ENCODE results near the gene USP35.
"Not testable (repeated sequence)": the region's sequence is repeated elsewhere in the genome, so short reads cannot be mapped to it uniquely, and the experiment has no call there.

USP35 gene

GRCh38 chr11:78226684-78227680 lies 38.3 kb downstream of the USP35 start:
- H3K4me3 ChIP-seq (ENCODE audit: low read length), result no peak overlapping the region
- no peak for DNase-seq (ENCODE audit: low read depth, low spot score)

- H3K4me3 ChIP-seq (ENCODE audit: low read length), result no peak overlapping the region
- no peak for DNase-seq (ENCODE audit: low read depth, low spot score)
Measured at GRCh38 chr11:78227921-78228320, 39.2 kb downstream of the USP35 start.

- DNase-seq (ENCODE audit: low read depth, low spot score), result peak; percentile 55
- no peak overlapping the region for H3K4me3 ChIP-seq (ENCODE audit: low read length)
Measured at GRCh38 chr11:78228467-78228866, 39.7 kb downstream of the USP35 start.

- no peak for DNase-seq (ENCODE audit: low read depth, low spot score)
- H3K4me3 ChIP-seq (ENCODE audit: low read length), result no peak overlapping the region
Measured at GRCh38 chr11:78229106-78229505, 40.4 kb downstream of the USP35 start.

- no peak overlapping the region for H3K4me3 ChIP-seq (ENCODE audit: low read length)
- no peak for DNase-seq (ENCODE audit: low read depth, low spot score)
Measured at GRCh38 chr11:78230161-78230877, 41.6 kb downstream of the USP35 start.

- no peak for DNase-seq (ENCODE audit: low read depth, low spot score)
- H3K4me3 ChIP-seq (ENCODE audit: low read length), result no peak overlapping the region
Measured at GRCh38 chr11:78231962-78232501, 43.3 kb downstream of the USP35 start.

GRCh38 chr11:78233046-78233445 lies 44.3 kb downstream of the USP35 start:
- not testable (repeated sequence) for H3K4me3 ChIP-seq (ENCODE audit: low read length); DNase-seq (ENCODE audit: low read depth, low spot score)

- DNase-seq (ENCODE audit: low read depth, low spot score), result no peak
Measured at GRCh38 chr11:78234006-78234405, 45.3 kb downstream of the USP35 start.

GRCh38 chr11:78237293-78238046 lies 48.8 kb downstream of the USP35 start:
- H3K4me3 ChIP-seq (ENCODE audit: low read length), result no peak overlapping the region
- DNase-seq (ENCODE audit: low read depth, low spot score), result no peak

More at GRCh38 chr11:78234006-78234405, 45.3 kb downstream of the USP35 start:
- H3K4me3 ChIP-seq (ENCODE audit: low read length), result no peak overlapping the region

GRCh38 chr11:78239781-78240180 lies 51.1 kb downstream of the USP35 start:
- DNase-seq (ENCODE audit: low read depth, low spot score), result no peak
- no peak overlapping the region for H3K4me3 ChIP-seq (ENCODE audit: low read length)

- no peak overlapping the region for H3K4me3 ChIP-seq (ENCODE audit: low read length)
- no peak for DNase-seq (ENCODE audit: low read depth, low spot score)
Measured at GRCh38 chr11:78241475-78241874, 52.8 kb downstream of the USP35 start.

GRCh38 chr11:78244080-78244479 lies 55.4 kb downstream of the USP35 start:
- no peak for DNase-seq (ENCODE audit: low read depth, low spot score)

GRCh38 chr11:78244546-78245255 lies 56.0 kb downstream of the USP35 start:
- H3K4me3 ChIP-seq (ENCODE audit: low read length), result no peak overlapping the region
- no peak for DNase-seq (ENCODE audit: low read depth, low spot score)

More at GRCh38 chr11:78244080-78244479, 55.4 kb downstream of the USP35 start:
- H3K4me3 ChIP-seq (ENCODE audit: low read length), result no peak overlapping the region

- H3K4me3 ChIP-seq (ENCODE audit: low read length), result no peak overlapping the region
- DNase-seq (ENCODE audit: low read depth, low spot score), result no peak
Measured at GRCh38 chr11:78248191-78248590, 59.5 kb downstream of the USP35 start.

- DNase-seq (ENCODE audit: low read depth, low spot score), result no peak
- H3K4me3 ChIP-seq (ENCODE audit: low read length), result no peak overlapping the region
Measured at GRCh38 chr11:78248903-78249302, 60.2 kb downstream of the USP35 start.

- no peak overlapping the region for H3K4me3 ChIP-seq (ENCODE audit: low read length)
- no peak for DNase-seq (ENCODE audit: low read depth, low spot score)
Measured at GRCh38 chr11:78250099-78250498, 61.4 kb downstream of the USP35 start.

GRCh38 chr11:78251083-78251775 lies 62.5 kb downstream of the USP35 start:
- DNase-seq (ENCODE audit: low read depth, low spot score), result no peak
- no peak overlapping the region for H3K4me3 ChIP-seq (ENCODE audit: low read length)

- no peak for DNase-seq (ENCODE audit: low read depth, low spot score)
- no peak overlapping the region for H3K4me3 ChIP-seq (ENCODE audit: low read length)
Measured at GRCh38 chr11:78253797-78254196, 65.1 kb downstream of the USP35 start.
